ENCODE results near the gene TEX29.

TEX29 gene

GRCh38 chr13:111291908-111292307, 28.5 kb upstream of the TEX29 start:
- DNase-seq (ENCODE audit: low read depth in 2 of 2) = no peak

GRCh38 chr13:111292710-111293485, 27.5 kb upstream of the TEX29 start:
- no peak for DNase-seq (ENCODE audit: low read depth in 2 of 2)

GRCh38 chr13:111295886-111296285, 24.6 kb upstream of the TEX29 start:
- DNase-seq (ENCODE audit: low read depth in 2 of 2) = no peak

- no peak for DNase-seq (ENCODE audit: low read depth in 2 of 2)
Observed at GRCh38 chr13:111296417-111296816, 24.0 kb upstream of the TEX29 start.

- no peak for DNase-seq (ENCODE audit: low read depth in 2 of 2)
Observed at GRCh38 chr13:111298214-111298975, 22.0 kb upstream of the TEX29 start.

GRCh38 chr13:111302045-111302726, 18.3 kb upstream of the TEX29 start:
- DNase-seq (ENCODE audit: low read depth in 2 of 2) = no peak

- no peak for DNase-seq (ENCODE audit: low read depth in 2 of 2)
Observed at GRCh38 chr13:111303559-111303958, 16.9 kb upstream of the TEX29 start.

GRCh38 chr13:111304041-111304544, 16.3 kb upstream of the TEX29 start:
- no peak for DNase-seq (ENCODE audit: low read depth in 2 of 2)

- DNase-seq (ENCODE audit: low read depth in 2 of 2) = no peak
Observed at GRCh38 chr13:111304603-111305289, 15.7 kb upstream of the TEX29 start.

- DNase-seq (ENCODE audit: low read depth in 2 of 2) = no peak
Observed at GRCh38 chr13:111312944-111313590, 7.4 kb upstream of the TEX29 start.

- no peak for DNase-seq (ENCODE audit: low read depth in 2 of 2)
Observed at GRCh38 chr13:111313911-111314425, 6.5 kb upstream of the TEX29 start.

GRCh38 chr13:111314852-111315251, 5.6 kb upstream of the TEX29 start:
- no peak for DNase-seq (ENCODE audit: low read depth in 2 of 2)

- DNase-seq (ENCODE audit: low read depth in 2 of 2) = no peak
Observed at GRCh38 chr13:111315347-111315995, 5.0 kb upstream of the TEX29 start.

GRCh38 chr13:111316161-111316730, 4.2 kb upstream of the TEX29 start:
- no peak for DNase-seq (ENCODE audit: low read depth in 2 of 2)

GRCh38 chr13:111317042-111317550, 3.3 kb upstream of the TEX29 start:
- DNase-seq (ENCODE audit: low read depth in 2 of 2) = no peak

- DNase-seq (ENCODE audit: low read depth in 2 of 2) = no peak
Observed at GRCh38 chr13:111317571-111318345, 2.7 kb upstream of the TEX29 start.

- no peak for DNase-seq (ENCODE audit: low read depth in 2 of 2)
Observed at GRCh38 chr13:111318386-111318785, 2.1 kb upstream of the TEX29 start.

- no peak for DNase-seq (ENCODE audit: low read depth in 2 of 2)
Observed at GRCh38 chr13:111319521-111319920, 921 bp upstream of the TEX29 start.

Data from stimulated activated CD8-positive, alpha-beta memory T cell treated with anti-CD3 and anti-CD28 coated beads, Interleukin-2, amount 100 ng/mL, for 1 hour (primary cell).